ENCODE measurements around the gene SPTBN2.

SPTBN2 gene

GRCh38 chr11:66637557-66638176, 91.3 kb downstream of the SPTBN2 start:
- DNase-seq, result no peak

GRCh38 chr11:66636411-66636810, 92.6 kb downstream of the SPTBN2 start:
- DNase-seq, result no peak
